Prostate gland (tissue), 2 donors: ENCODE results near the gene GLDC.

Experiments used
- CTCF ChIP-seq, 4 experiments: fragments of 200-600 bp in 2 of 4; fragments of 450-650 bp in 2 of 4; sonication (generic) in 2 of 4; IDR thresholded peaks; 1 replicate in 3 of 4; 2 replicates in 1 of 4; pipeline ENCODE4 v1.5.1; 2016 to 2019; ENCODE audit warnings: antibody characterized with exemption in 4 of 4, mild to moderate bottlenecking in 2 of 4, moderate library complexity in 2 of 4
- POLR2A ChIP-seq: fragments of 450-650 bp; IDR thresholded peaks from one replicate; pipeline ENCODE4 v1.6.1; 2016; ENCODE audit warnings: antibody characterized with exemption, mild to moderate bottlenecking
- POLR2AphosphoS5 ChIP-seq: sonication (generic); formaldehyde crosslinking; IDR thresholded peaks from one replicate; pipeline ENCODE4 v1.6.1; 2017; ENCODE audit warnings: antibody characterized with exemption

- TF ChIP-seq CTCF (IDR thresholded peaks at IDR 0.05) (no peak), POLR2AphosphoS5 (no peak), POLR2A (no peak)
Observed at GRCh38 chr9:6506571-6506970, 139.0 kb downstream of the GLDC start.
